ENCODE data around the gene KCNJ3.

Gene KCNJ3

DNA sequence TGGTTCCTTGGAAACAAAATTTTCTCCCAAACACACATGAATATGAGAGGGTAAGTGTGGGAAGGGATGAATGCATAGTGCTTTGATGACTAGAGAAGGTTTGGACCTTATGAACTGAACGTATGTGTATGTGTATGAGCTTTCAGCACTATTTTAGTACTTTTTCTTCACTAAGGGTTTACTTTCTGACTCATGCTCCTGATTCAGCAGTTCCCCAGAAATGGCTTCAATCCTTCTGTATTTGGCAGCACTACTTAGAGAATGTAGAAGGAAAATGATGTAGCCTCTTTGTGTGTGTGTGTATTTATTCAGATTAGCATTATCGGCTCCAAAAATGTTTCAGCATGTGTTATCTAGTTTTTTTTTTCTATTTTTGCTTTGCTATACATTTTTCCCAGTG, 22.2 kb downstream of the KCNJ3 start:
- H3K4me3 ChIP-seq = no peak overlapping the region
- TF ChIP-seq, protein P1, sequence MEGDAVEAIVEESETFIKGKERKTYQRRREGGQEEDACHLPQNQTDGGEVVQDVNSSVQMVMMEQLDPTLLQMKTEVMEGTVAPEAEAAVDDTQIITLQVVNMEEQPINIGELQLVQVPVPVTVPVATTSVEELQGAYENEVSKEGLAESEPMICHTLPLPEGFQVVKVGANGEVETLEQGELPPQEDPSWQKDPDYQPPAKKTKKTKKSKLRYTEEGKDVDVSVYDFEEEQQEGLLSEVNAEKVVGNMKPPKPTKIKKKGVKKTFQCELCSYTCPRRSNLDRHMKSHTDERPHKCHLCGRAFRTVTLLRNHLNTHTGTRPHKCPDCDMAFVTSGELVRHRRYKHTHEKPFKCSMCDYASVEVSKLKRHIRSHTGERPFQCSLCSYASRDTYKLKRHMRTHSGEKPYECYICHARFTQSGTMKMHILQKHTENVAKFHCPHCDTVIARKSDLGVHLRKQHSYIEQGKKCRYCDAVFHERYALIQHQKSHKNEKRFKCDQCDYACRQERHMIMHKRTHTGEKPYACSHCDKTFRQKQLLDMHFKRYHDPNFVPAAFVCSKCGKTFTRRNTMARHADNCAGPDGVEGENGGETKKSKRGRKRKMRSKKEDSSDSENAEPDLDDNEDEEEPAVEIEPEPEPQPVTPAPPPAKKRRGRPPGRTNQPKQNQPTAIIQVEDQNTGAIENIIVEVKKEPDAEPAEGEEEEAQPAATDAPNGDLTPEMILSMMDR (IDR thresholded peaks at IDR 0.05) = no peak
- no peak for DNase-seq (ENCODE audit: low spot score)
- peak overlapping the region; percentile 31 to 66 for H3K27ac ChIP-seq

DNA sequence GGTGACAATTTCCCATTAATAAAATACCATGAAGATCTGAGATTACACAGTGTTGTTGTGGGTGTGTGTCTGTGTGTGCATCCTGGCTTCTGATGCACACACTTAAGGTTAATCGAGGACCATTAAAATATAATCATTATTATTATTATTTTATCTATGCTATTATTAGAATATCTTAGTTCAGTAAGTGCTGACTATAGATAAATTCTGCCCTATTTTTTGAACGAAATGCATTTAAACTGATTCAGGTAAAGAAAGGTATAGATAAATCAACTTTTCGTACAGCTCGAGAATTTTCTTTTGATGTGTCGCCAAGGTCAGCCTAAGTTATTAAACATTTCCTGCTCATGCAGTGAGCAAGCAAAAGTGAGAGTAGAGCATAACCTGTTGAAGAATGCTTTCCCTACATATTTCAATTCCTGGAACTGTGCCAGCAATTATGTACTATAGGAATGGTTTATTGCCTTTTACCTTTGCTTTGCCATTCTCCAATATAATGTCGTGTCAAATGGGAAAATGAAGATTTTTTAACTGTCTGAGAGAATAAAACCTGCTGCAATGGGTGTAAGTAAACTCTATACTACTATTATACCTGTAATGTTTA, 25.8 kb downstream of the KCNJ3 start:
- TF ChIP-seq, protein P1 (IDR thresholded peaks at IDR 0.05) = no peak
- no peak overlapping the region for H3K4me3 ChIP-seq
- no peak overlapping the region for H3K27ac ChIP-seq
- no peak for DNase-seq (ENCODE audit: low spot score)

DNA sequence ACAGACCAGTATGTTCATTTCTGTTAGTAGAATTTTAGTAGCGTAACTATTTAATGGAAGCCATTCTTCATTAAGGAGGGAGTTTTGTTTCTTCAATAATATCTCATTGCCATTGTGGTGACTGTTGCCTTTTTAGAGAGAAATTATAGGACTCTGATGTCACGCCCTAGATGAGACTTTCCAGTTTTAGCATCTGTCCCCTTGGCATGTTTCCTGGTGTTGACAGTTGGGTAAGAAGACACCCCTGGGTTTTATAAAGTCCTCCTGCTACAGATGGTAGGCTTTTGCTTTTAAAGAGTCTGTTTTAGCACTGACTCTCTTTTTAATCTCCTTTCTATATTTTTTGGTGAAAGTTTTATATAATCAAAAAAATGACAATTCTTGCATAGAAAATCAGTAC, 41.9 kb downstream of the KCNJ3 start:
- Histone ChIP-seq H3K4me3 (no peak overlapping the region), H3K27ac (no peak overlapping the region)
- TF ChIP-seq, protein P1 (IDR thresholded peaks at IDR 0.05) = no peak
- no peak for DNase-seq (ENCODE audit: low spot score)

DNA sequence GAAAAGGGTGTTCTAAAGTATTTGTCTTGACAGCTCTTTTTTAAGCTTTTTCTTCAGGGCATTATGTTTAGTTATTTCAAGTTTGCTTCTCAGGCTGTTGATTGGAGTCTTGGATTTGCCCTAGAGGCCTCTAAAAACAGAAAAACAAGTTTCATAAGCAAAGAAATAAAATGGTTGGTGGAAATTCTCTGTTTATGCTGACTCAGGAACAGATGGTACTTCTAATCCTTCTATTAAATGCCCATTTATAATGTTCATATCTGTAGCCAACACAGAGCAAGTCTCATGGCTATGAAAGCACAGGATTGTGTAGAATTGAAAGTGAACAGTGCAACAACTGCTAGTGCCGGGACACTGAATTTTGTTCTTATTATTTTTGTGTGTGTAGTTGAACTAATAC, 60.4 kb downstream of the KCNJ3 start:
- TF ChIP-seq, protein P1 (IDR thresholded peaks at IDR 0.05) = no peak
- Histone ChIP-seq H3K4me3 (no peak overlapping the region), H3K27ac (no peak overlapping the region)
- no peak for DNase-seq (ENCODE audit: low spot score)

DNA sequence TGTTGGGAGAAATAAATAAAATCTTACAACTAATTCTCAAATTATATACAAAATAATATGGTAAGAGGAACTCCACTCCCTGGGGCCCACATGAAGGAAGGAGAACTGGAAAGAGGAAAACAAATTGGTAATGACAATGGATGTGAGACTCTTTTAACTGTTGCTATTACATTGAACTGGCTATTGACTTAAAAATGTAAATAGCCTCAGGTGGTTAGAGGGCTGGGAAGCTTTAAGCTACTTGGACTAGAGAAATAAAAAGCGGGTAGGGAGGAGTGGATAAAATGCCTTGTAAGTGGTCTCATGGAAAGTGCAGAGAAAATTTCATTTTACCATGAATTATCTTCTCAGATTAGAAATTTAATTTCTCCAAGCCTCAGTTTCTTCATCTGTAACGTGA, 64.1 kb downstream of the KCNJ3 start:
- TF ChIP-seq, protein P1 (IDR thresholded peaks at IDR 0.05) = no peak

DNA sequence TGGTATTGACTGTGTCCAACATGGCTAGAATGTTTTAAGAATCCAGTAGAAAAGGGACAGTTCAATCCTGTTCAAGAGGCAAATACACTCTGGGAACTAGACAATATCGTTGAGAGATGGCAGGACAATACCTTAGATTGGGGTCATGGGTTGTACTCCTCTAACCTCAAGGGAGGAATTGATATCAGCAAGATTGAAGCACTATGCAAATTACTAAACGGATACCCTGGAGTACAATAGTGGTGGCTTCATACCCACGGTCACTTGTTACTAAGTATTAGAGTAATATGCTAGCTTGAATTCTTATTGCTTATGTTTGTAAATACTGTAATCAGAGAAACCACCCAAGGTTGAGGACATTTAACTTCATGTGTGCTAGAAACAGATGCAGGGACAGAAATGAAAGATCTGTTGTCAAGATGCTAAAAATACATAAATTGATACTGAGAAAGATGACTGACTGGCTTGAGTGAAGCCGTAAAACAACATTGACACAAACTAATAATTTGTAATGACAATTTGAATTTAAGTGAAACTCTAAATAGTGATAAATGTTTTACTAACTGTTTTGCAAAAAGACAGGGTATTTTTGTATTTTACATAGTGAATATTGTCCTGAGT, 73.3 kb downstream of the KCNJ3 start:
- TF ChIP-seq, protein P1 (IDR thresholded peaks at IDR 0.05) = no peak
- H3K27ac ChIP-seq = no peak overlapping the region
- DNase-seq (ENCODE audit: low spot score) = no peak
- no peak overlapping the region for H3K4me3 ChIP-seq

More for the DNA sequence above, 64.1 kb downstream of the KCNJ3 start:
- no peak for DNase-seq (ENCODE audit: low spot score)
- Histone ChIP-seq H3K4me3 (no peak overlapping the region), H3K27ac (no peak overlapping the region)

DNA sequence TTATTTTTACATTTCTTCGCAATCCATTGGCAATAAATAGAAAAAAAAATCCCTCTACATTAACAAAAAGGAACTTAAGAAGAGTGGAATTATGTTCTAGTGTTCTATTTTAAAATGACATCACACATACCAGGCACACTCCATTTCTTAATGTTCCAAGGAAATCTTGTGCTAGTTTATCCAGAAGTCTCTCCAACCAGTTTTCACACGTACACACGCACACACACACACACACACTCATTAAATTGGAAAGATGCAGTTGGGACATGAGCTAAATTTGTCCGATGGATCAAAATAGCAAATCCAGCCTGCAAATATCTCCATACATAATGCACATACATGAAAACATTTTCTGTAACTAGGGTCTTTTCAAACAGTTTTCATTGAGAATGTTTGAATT, 78.3 kb downstream of the KCNJ3 start:
- TF ChIP-seq, protein P1 (IDR thresholded peaks at IDR 0.05) = no peak
- Histone ChIP-seq H3K4me3 (no peak overlapping the region), H3K27ac (no peak overlapping the region)
- DNase-seq (ENCODE audit: low spot score) = no peak

All from coronary artery (tissue), 2 donors.